ENCODE measurements around the gene ARHGEF35. TPM values are rescaled to one million over a fixed set of nuclear protein-coding genes. Genes with fewer than 3 reads are reported as not detected.
"Not testable (repeated sequence)": the region's sequence is repeated elsewhere in the genome, so short reads cannot be mapped to it uniquely, and the experiment has no call there.

Gene ARHGEF35
- total and polyA plus RNA-seq, 2 of the 13 experiments (the other 11 are each of a cell fraction or from before 2014, with no cell fraction given): 0.18 TPM; not detected in 1

- POLR2A ChIA-PET; H3K4me2 ChIP-seq (ENCODE audit: low read depth, low read length); H3K4me3 ChIP-seq (replicated peaks in 1 of 3; ENCODE audit: insufficient read depth in 1 of 3, low read depth in 2 of 3, low read length in 3 of 3); H3K27ac ChIP-seq (ENCODE audit: extremely low read length, insufficient read depth, low read length); in situ Hi-C loops (cut with HindIII; ENCODE audit: extremely low pct_ligation_motif_present, low pct_unique_long_range_greater_than_20kb); H3K9ac ChIP-seq (ENCODE audit: insufficient read depth, low read depth, low read length); H3K27me3 ChIP-seq (ENCODE audit: control insufficient read depth in 1 of 2, insufficient read depth in 2 of 2, low read length in 2 of 2); H3K79me2 ChIP-seq (ENCODE audit: insufficient read depth, low read length); intact Hi-C loops (cut with micrococcal nuclease; ENCODE audit: unreplicated experiment); CTCF ChIA-PET (ENCODE audit: low intra/inter-chr PET ratio, low total read pairs); DNase-seq (ENCODE audit: low spot score); H4K20me1 ChIP-seq (ENCODE audit: insufficient read depth, low read length); FAIRE-seq; H3K9me3 ChIP-seq (ENCODE audit: low read length); ATAC-seq; H3K4me1 ChIP-seq (ENCODE audit: insufficient read depth, low read length); H2AFZ ChIP-seq (ENCODE audit: low read length); H3K36me3 ChIP-seq (replicated peaks in 1 of 2; ENCODE audit: control insufficient read depth in 1 of 2, insufficient read depth in 2 of 2, low read length in 2 of 2); BruUV-seq (replicated peaks): not testable (repeated sequence)
- WGBS (ENCODE audit: low lambda C conversion rate): no CpG with 5 or more reads among the region's 5 CpGs
Measured at GRCh38 chr7:144187848-144188247, 7.8 kb downstream of the ARHGEF35 start.

GRCh38 chr7:144183166-144183565 lies 12.5 kb downstream of the ARHGEF35 start, which contains the start of gene CTAGE4:
CTAGE4 (plus strand) TSS chr7:144183466; CDS start chr7:144183504, 38 bp downstream.
- H3K4me2 ChIP-seq (ENCODE audit: low read depth, low read length); BruUV-seq (replicated peaks); H3K9ac ChIP-seq (ENCODE audit: insufficient read depth, low read depth, low read length); H3K27ac ChIP-seq (ENCODE audit: extremely low read length, insufficient read depth, low read length); POLR2A ChIA-PET; ATAC-seq; CTCF ChIA-PET (ENCODE audit: low intra/inter-chr PET ratio, low total read pairs); in situ Hi-C loops (cut with HindIII; ENCODE audit: extremely low pct_ligation_motif_present, low pct_unique_long_range_greater_than_20kb); FAIRE-seq; H3K36me3 ChIP-seq (replicated peaks in 1 of 2; ENCODE audit: control insufficient read depth in 1 of 2, insufficient read depth in 2 of 2, low read length in 2 of 2); H3K4me3 ChIP-seq (replicated peaks in 1 of 3; ENCODE audit: insufficient read depth in 1 of 3, low read depth in 2 of 3, low read length in 3 of 3); H4K20me1 ChIP-seq (ENCODE audit: insufficient read depth, low read length); H3K4me1 ChIP-seq (ENCODE audit: insufficient read depth, low read length); DNase-seq (ENCODE audit: low spot score); H3K9me3 ChIP-seq (ENCODE audit: low read length); H2AFZ ChIP-seq (ENCODE audit: low read length); H3K27me3 ChIP-seq (ENCODE audit: control insufficient read depth in 1 of 2, insufficient read depth in 2 of 2, low read length in 2 of 2); H3K79me2 ChIP-seq (ENCODE audit: insufficient read depth, low read length); intact Hi-C loops (cut with micrococcal nuclease; ENCODE audit: unreplicated experiment): not testable (repeated sequence)
- WGBS (ENCODE audit: low lambda C conversion rate): no CpG with 5 or more reads among the region's 19 CpGs

GRCh38 chr7:144179165-144179479 lies 16.5 kb downstream of the ARHGEF35 start:
- H3K27ac ChIP-seq (ENCODE audit: extremely low read length, insufficient read depth, low read length); H3K79me2 ChIP-seq (ENCODE audit: insufficient read depth, low read length); H3K4me1 ChIP-seq (ENCODE audit: insufficient read depth, low read length); H4K20me1 ChIP-seq (ENCODE audit: insufficient read depth, low read length); H3K36me3 ChIP-seq (replicated peaks in 1 of 2; ENCODE audit: control insufficient read depth in 1 of 2, insufficient read depth in 2 of 2, low read length in 2 of 2); H3K4me3 ChIP-seq (replicated peaks in 1 of 3; ENCODE audit: insufficient read depth in 1 of 3, low read depth in 2 of 3, low read length in 3 of 3); H3K9me3 ChIP-seq (ENCODE audit: low read length); H3K27me3 ChIP-seq (ENCODE audit: control insufficient read depth in 1 of 2, insufficient read depth in 2 of 2, low read length in 2 of 2); POLR2A ChIA-PET; BruUV-seq (replicated peaks); intact Hi-C loops (cut with micrococcal nuclease; ENCODE audit: unreplicated experiment); H3K9ac ChIP-seq (ENCODE audit: insufficient read depth, low read depth, low read length); DNase-seq (ENCODE audit: low spot score); H3K4me2 ChIP-seq (ENCODE audit: low read depth, low read length); H2AFZ ChIP-seq (ENCODE audit: low read length); FAIRE-seq; ATAC-seq: not testable (repeated sequence)
- no CpG with 5 or more reads among the region's 2 CpGs for WGBS (ENCODE audit: low lambda C conversion rate)
- in situ Hi-C loops (cut with HindIII; ENCODE audit: extremely low pct_ligation_motif_present, low pct_unique_long_range_greater_than_20kb): loop anchor here (10.0 kb wide), 1 partner anchor 216 kb away; no protein-coding TSS in a partner anchor
- CTCF ChIA-PET (ENCODE audit: low intra/inter-chr PET ratio, low total read pairs): interaction anchor here (1.6 kb wide), 1 partner anchor 212 kb away, joined by 15 read pairs; no protein-coding TSS in a partner anchor
